ENCODE results near the gene CHID1. TPM values are rescaled to one million over a fixed set of nuclear protein-coding genes. Genes with fewer than 3 reads are reported as not detected.

The CHID1 gene
- total and polyA plus RNA-seq, 9 of the 15 experiments (the other 6 are each of a cell fraction or from before 2014, with no cell fraction given) = 15.1 to 108 (median 39.8) TPM

DNA sequence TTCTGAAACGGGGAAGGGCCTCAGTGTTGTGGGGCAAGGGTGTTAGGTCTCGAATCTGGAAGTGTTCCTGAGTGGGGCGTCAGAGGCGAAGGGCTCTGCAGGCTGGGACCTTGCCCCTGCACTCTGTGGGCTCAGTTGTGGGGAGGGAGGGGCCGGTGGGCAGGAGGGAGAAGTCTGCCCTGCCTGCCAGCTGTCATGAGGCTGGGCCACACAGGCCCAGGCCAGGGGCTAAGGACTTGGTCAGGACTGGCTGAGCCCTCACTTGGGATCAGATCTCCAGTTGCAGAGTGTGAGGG is 82.8 kb downstream of the CHID1 start, which contains the start of gene CRACR2B:
Gene CRACR2B (plus strand): TSS at position 23 of the 296 bp plus-strand sequence. CDS start 689 bp downstream, outside the sequence.
- H3K9me1 ChIP-seq (ENCODE audit: control insufficient read depth, insufficient read depth, low read length) = peaks cover 5% of the 10 kb centered on the region
- H2AFZ ChIP-seq (ENCODE audit: low read depth, low read length) = peak within 1 kb of the TSS; percentile 95
- no peaks in the 10 kb centered on the region for H3K9me3 ChIP-seq (replicated peaks; ENCODE audit: control insufficient read depth, insufficient read depth, low read depth, low read length)
- H3K4me2 ChIP-seq (ENCODE audit: insufficient read depth, low read length) = peak within 1 kb of the TSS; percentile 80
- BruUV-seq (replicated peaks) = TSS peak; percentile 48
- H3K27me3 ChIP-seq (ENCODE audit: control insufficient read depth in 2 of 2, insufficient read depth in 2 of 2, low read length in 2 of 2) = no peaks in the 10 kb centered on the region
- ChIA-PET POLR2A (interaction anchor here (0.8 to 3.2 kb wide), 3 partner anchors 9 to 31 kb away, joined by 5 to 13 read pairs (median 5); partner anchors contain the start of gene PNPLA2), CTCF (ENCODE audit: low intra/inter-chr PET ratio) (no interaction called here)
- FAIRE-seq (no peak), ATAC-seq (no peak), DNase-seq (ENCODE audit: extremely low read depth in 1 of 4, low spot score in 3 of 4) (no peak)
- peaks cover 25 to 95% of the 10 kb centered on the region in 2 experiments for H3K4me1 ChIP-seq (replicated peaks in 1 of 2; ENCODE audit: control insufficient read depth in 2 of 2, insufficient read depth in 2 of 2, low read length in 2 of 2)
- peak within 1 kb of the TSS; percentile 52 for H3K4me3 ChIP-seq
- peak within 1 kb of the TSS; percentile 85 for H3K27ac ChIP-seq (ENCODE audit: extremely low read depth, low read depth, low read length)
- intact Hi-C loops (cut with micrococcal nuclease) (no loop called here), in situ Hi-C loops (cut with MboI) (no loop called here)
- WGBS (ENCODE audit: insufficient coverage, low coverage, missing lambda C conversion rate) = 14% methylated on average over 4 of the region's 5 CpGs
- H4K20me1 ChIP-seq (replicated peaks; ENCODE audit: control insufficient read depth, insufficient read depth, low read length) = no peaks in the 10 kb centered on the region
- peaks cover 13% of the 10 kb centered on the region; the same call in 2 of the 3 replicates for H3K79me2 ChIP-seq (ENCODE audit: control insufficient read depth, insufficient read depth, low read length)
- peak within 1 kb of the TSS; percentile 75 to 94 for H3K9ac ChIP-seq (ENCODE audit: insufficient read depth in 1 of 2, low read depth in 2 of 2, low read length in 2 of 2)
- peaks cover 28% of the 10 kb centered on the region; the same call in 1 of the 3 replicates for H3K36me3 ChIP-seq (ENCODE audit: control insufficient read depth, insufficient read depth, low read length)
- TF ChIP-seq, protein P1, sequence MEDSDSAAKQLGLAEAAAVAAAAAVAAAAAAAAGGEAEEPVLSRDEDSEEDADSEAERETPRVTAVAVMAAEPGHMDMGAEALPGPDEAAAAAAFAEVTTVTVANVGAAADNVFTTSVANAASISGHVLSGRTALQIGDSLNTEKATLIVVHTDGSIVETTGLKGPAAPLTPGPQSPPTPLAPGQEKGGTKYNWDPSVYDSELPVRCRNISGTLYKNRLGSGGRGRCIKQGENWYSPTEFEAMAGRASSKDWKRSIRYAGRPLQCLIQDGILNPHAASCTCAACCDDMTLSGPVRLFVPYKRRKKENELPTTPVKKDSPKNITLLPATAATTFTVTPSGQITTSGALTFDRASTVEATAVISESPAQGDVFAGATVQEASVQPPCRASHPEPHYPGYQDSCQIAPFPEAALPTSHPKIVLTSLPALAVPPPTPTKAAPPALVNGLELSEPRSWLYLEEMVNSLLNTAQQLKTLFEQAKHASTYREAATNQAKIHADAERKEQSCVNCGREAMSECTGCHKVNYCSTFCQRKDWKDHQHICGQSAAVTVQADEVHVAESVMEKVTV (CRISPR knock-in tag; IDR thresholded peaks at IDR 0.05) = no peak
- TF ChIP-seq CREM (IDR thresholded peaks at IDR 0.05; ENCODE audit: low read depth) (no peak), CEBPG (CRISPR knock-in tag; IDR thresholded peaks at IDR 0.05) (0 out of 2 replicates have a peak, but pooled peaks have one; percentile 1), CEBPG (tag; conservative IDR thresholded peaks at IDR 0.05 in 1 of 2, IDR thresholded peaks at IDR 0.05 in 1 of 2) (no peak), RBBP5 (IDR thresholded peaks at IDR 0.05; ENCODE audit: borderline replicate concordance, insufficient read depth, low read length, poor library complexity, severe bottlenecking) (no peak), POLR2G (IDR thresholded peaks at IDR 0.05; ENCODE audit: low read depth, low read length) (no peak), SREBF1 (IDR thresholded peaks at IDR 0.05; ENCODE audit: borderline replicate concordance, low read depth, low read length) (no peak), OTX1 (CRISPR knock-in tag; IDR thresholded peaks at IDR 0.05) (0 out of 2 replicates have a peak, but pooled peaks have one; percentile 8), ETS2 (tag; IDR thresholded peaks at IDR 0.05; ENCODE audit: borderline replicate concordance, poor library complexity, severe bottlenecking) (no peak), MEIS2 (IDR thresholded peaks at IDR 0.05; ENCODE audit: partially characterized antibody) (no peak), TARDBP (IDR thresholded peaks at IDR 0.05) (no peak), THRAP3 (IDR thresholded peaks at IDR 0.05; ENCODE audit: borderline replicate concordance) (no peak)
- TF ChIP-seq, protein P2, sequence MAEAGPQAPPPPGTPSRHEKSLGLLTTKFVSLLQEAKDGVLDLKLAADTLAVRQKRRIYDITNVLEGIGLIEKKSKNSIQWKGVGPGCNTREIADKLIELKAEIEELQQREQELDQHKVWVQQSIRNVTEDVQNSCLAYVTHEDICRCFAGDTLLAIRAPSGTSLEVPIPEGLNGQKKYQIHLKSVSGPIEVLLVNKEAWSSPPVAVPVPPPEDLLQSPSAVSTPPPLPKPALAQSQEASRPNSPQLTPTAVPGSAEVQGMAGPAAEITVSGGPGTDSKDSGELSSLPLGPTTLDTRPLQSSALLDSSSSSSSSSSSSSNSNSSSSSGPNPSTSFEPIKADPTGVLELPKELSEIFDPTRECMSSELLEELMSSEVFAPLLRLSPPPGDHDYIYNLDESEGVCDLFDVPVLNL (CRISPR knock-in tag; IDR thresholded peaks at IDR 0.05; ENCODE audit: low read depth) = no peak
- TF ChIP-seq, protein P3, sequence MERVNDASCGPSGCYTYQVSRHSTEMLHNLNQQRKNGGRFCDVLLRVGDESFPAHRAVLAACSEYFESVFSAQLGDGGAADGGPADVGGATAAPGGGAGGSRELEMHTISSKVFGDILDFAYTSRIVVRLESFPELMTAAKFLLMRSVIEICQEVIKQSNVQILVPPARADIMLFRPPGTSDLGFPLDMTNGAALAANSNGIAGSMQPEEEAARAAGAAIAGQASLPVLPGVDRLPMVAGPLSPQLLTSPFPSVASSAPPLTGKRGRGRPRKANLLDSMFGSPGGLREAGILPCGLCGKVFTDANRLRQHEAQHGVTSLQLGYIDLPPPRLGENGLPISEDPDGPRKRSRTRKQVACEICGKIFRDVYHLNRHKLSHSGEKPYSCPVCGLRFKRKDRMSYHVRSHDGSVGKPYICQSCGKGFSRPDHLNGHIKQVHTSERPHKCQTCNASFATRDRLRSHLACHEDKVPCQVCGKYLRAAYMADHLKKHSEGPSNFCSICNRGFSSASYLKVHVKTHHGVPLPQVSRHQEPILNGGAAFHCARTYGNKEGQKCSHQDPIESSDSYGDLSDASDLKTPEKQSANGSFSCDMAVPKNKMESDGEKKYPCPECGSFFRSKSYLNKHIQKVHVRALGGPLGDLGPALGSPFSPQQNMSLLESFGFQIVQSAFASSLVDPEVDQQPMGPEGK (CRISPR knock-in tag; IDR thresholded peaks at IDR 0.05; ENCODE audit: borderline replicate concordance) = no peak
- TF ChIP-seq, protein P4, sequence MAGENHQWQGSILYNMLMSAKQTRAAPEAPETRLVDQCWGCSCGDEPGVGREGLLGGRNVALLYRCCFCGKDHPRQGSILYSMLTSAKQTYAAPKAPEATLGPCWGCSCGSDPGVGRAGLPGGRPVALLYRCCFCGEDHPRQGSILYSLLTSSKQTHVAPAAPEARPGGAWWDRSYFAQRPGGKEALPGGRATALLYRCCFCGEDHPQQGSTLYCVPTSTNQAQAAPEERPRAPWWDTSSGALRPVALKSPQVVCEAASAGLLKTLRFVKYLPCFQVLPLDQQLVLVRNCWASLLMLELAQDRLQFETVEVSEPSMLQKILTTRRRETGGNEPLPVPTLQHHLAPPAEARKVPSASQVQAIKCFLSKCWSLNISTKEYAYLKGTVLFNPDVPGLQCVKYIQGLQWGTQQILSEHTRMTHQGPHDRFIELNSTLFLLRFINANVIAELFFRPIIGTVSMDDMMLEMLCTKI (IDR thresholded peaks at IDR 0.05; ENCODE audit: partially characterized antibody) = no peak
